Neuronal stem cell (in vitro differentiated cells): ENCODE measurements around the gene IGSF3.

Experiments
- DNase-seq: peaks from one replicate; pipeline ENCODE4 v3.0.0-alpha.2; 2013; ENCODE audit warnings: low spot score
- H2AFZ ChIP-seq: one replicate; pipeline ENCODE4 v1.6.1; 2013; ENCODE audit warnings: mild to moderate bottlenecking, low read length, inconsistent platforms
- H2AK5ac ChIP-seq: 2 replicates; pipeline ENCODE4 v1.6.1; 2013; ENCODE audit warnings: low read depth, mild to moderate bottlenecking, inconsistent platforms, low read length, moderate library complexity, mixed read lengths
- H2BK120ac ChIP-seq: 2 replicates; pipeline ENCODE4 v1.6.1; 2013; ENCODE audit warnings: low read depth, mild to moderate bottlenecking, inconsistent platforms, low read length, moderate library complexity, mixed read lengths
- H2BK12ac ChIP-seq: one replicate; pipeline ENCODE4 v1.6.1; 2013; ENCODE audit warnings: low read length, inconsistent platforms
- H2BK15ac ChIP-seq: 2 replicates; pipeline ENCODE4 v1.6.1; 2013; ENCODE audit warnings: mild to moderate bottlenecking, low read length, inconsistent platforms, mixed read lengths
- H2BK5ac ChIP-seq: one replicate; pipeline ENCODE4 v1.6.1; 2013; ENCODE audit warnings: inconsistent platforms, mild to moderate bottlenecking, low read length, moderate library complexity
- H3K14ac ChIP-seq: one replicate; pipeline ENCODE4 v1.6.1; 2013; ENCODE audit warnings: low read length, inconsistent platforms
- H3K18ac ChIP-seq: 2 replicates; pipeline ENCODE4 v1.6.1; 2013; ENCODE audit warnings: low read length, inconsistent platforms
- H3K23ac ChIP-seq: 2 replicates; pipeline ENCODE4 v1.6.1; 2013; ENCODE audit warnings: low read depth, mild to moderate bottlenecking, mixed read lengths, low read length, inconsistent platforms; ENCODE audit not compliant: poor library complexity
- H3K27ac ChIP-seq: replicated peaks from 3 replicates; pipeline ENCODE4 v1.5.1; 2013; ENCODE audit warnings: low read length, inconsistent platforms
- H3K27me3 ChIP-seq, 3 experiments: 2 replicates each; pipeline ENCODE4 v1.6.1; 2013; ENCODE audit warnings: low read length in 3 of 3, mild to moderate bottlenecking in 2 of 3, inconsistent platforms in 1 of 3, low read depth in 1 of 3, mixed read lengths in 1 of 3, moderate library complexity in 1 of 3; ENCODE audit not compliant: control insufficient read depth in 3 of 3, insufficient read depth in 3 of 3
- H3K36me3 ChIP-seq, 2 donors: replicated peaks in 1 of 2; 2 replicates each; pipeline ENCODE4 v1.6.1; 2013; ENCODE audit warnings: low read length in 2 of 2; ENCODE audit not compliant: control insufficient read depth in 2 of 2, insufficient read depth in 2 of 2
- H3K4ac ChIP-seq: 2 replicates; pipeline ENCODE4 v1.6.1; 2013; ENCODE audit warnings: inconsistent platforms, mild to moderate bottlenecking, low read length, moderate library complexity
- H3K4me1 ChIP-seq, 2 donors: 1 replicate in 1 of 2; 2 replicates in 1 of 2; pipeline ENCODE4 v1.6.1; 2013; ENCODE audit warnings: low read length in 2 of 2, low read depth in 1 of 2; ENCODE audit not compliant: control insufficient read depth in 2 of 2, insufficient read depth in 1 of 2
- H3K4me2 ChIP-seq: one replicate; pipeline ENCODE4 v1.6.1; 2013; ENCODE audit warnings: mild to moderate bottlenecking, low read length, inconsistent platforms; ENCODE audit not compliant: insufficient read depth, poor library complexity, severe bottlenecking
- H3K4me3 ChIP-seq, 2 donors: 2 replicates each; pipeline ENCODE4 v1.5.1; 2013; ENCODE audit warnings: low read length in 2 of 2, mild to moderate bottlenecking in 2 of 2, inconsistent platforms in 1 of 2, moderate library complexity in 1 of 2
- H3K79me1 ChIP-seq: one replicate; pipeline ENCODE4 v1.6.1; 2013; ENCODE audit warnings: low read depth, mild to moderate bottlenecking, inconsistent platforms, low read length, moderate library complexity
- H3K9ac ChIP-seq: one replicate; pipeline ENCODE4 v1.6.1; 2013; ENCODE audit warnings: mild to moderate bottlenecking, low read depth, low read length, inconsistent platforms; ENCODE audit not compliant: poor library complexity
- H3K9me3 ChIP-seq, 2 donors: replicated peaks in 1 of 2; 2 replicates each; pipeline versions ENCODE3 to v1.6.1; 2013; ENCODE audit warnings: low read length in 2 of 2, mild to moderate bottlenecking in 2 of 2, inconsistent platforms in 1 of 2, low read depth in 1 of 2, mixed read lengths in 1 of 2, moderate library complexity in 1 of 2; ENCODE audit not compliant: control insufficient read depth in 2 of 2, insufficient read depth in 1 of 2
- H4K8ac ChIP-seq: one replicate; pipeline ENCODE4 v1.6.1; 2013; ENCODE audit warnings: low read depth, mild to moderate bottlenecking, inconsistent platforms, low read length, moderate library complexity
- H4K91ac ChIP-seq: one replicate; pipeline ENCODE4 v1.6.1; 2013; ENCODE audit warnings: low read length, low read depth, mild to moderate bottlenecking, inconsistent platforms; ENCODE audit not compliant: poor library complexity
- WGBS, 2 donors: extraction: QIAGEN DNeasy Blood & Tissue Kit; methylation state at CpG; one replicate each; pipeline ENCODE4 v1.1.7; 2013; ENCODE audit warnings: missing lambda C conversion rate in 2 of 2, mixed read lengths in 1 of 2; ENCODE audit not compliant: insufficient read length in 2 of 2, insufficient replicate concordance in 1 of 2; ENCODE audit errors: extremely low coverage in 2 of 2; 5-methylcytosine and 5-hydroxymethylcytosine counted together

IGSF3 gene

GRCh38 chr1:116699605-116700004 is 32.1 kb upstream of the IGSF3 start:
- H3K79me1 ChIP-seq = no peaks in the 10 kb centered on the region
- no peak for DNase-seq
- H3K4me3 ChIP-seq = no peak overlapping the region
- H2BK12ac ChIP-seq = no peak overlapping the region
- H3K14ac ChIP-seq = no peak overlapping the region
- H2BK120ac ChIP-seq = no peak overlapping the region
- no peak overlapping the region for H4K91ac ChIP-seq
- H3K36me3 ChIP-seq = no peaks in the 10 kb centered on the region
- H3K4me1 ChIP-seq = peaks cover 0 to 2% of the 10 kb centered on the region in 2 donors
- no peak overlapping the region for H3K4me2 ChIP-seq
- no peak overlapping the region for H2BK5ac ChIP-seq
- no peaks in the 10 kb centered on the region for H3K9me3 ChIP-seq
- no peaks in the 10 kb centered on the region for H3K27me3 ChIP-seq
- no peak overlapping the region for H2BK15ac ChIP-seq
- no peak overlapping the region for H3K9ac ChIP-seq
- H2AFZ ChIP-seq = no peak overlapping the region
- H4K8ac ChIP-seq = no peak overlapping the region
- H3K23ac ChIP-seq = no peak overlapping the region
- no peak overlapping the region for H3K27ac ChIP-seq
- H3K4ac ChIP-seq = no peak overlapping the region
- no peak overlapping the region for H2AK5ac ChIP-seq
- H3K18ac ChIP-seq = no peak overlapping the region

- Histone ChIP-seq H3K79me1 (no peaks in the 10 kb centered on the region), H3K18ac (no peak overlapping the region), H3K4ac (no peak overlapping the region), H2BK12ac (no peak overlapping the region), H3K14ac (no peak overlapping the region), H3K36me3 (no peaks in the 10 kb centered on the region), H3K4me2 (no peak overlapping the region), H2BK5ac (no peak overlapping the region), H2AK5ac (no peak overlapping the region), H3K27ac (no peak overlapping the region), H2BK120ac (no peak overlapping the region), H2AFZ (no peak overlapping the region), H2BK15ac (no peak overlapping the region), H3K4me3 (no peak overlapping the region), H3K4me1 (peaks cover 0 to 2% of the 10 kb centered on the region in 2 donors), H4K91ac (no peak overlapping the region), H3K9me3 (no peaks in the 10 kb centered on the region), H4K8ac (no peak overlapping the region), H3K9ac (no peak overlapping the region), H3K23ac (no peak overlapping the region), H3K27me3 (no peaks in the 10 kb centered on the region)
- no CpG with 5 or more reads among the region's 2 CpGs for WGBS, 2 donors
- DNase-seq = no peak
Measured at GRCh38 chr1:116698244-116698595, 30.7 kb upstream of the IGSF3 start.

GRCh38 chr1:116697548-116698243 is 30.2 kb upstream of the IGSF3 start:
- Histone ChIP-seq H3K36me3 (no peaks in the 10 kb centered on the region), H3K79me1 (no peaks in the 10 kb centered on the region), H3K9me3 (no peaks in the 10 kb centered on the region), H2BK15ac (no peak overlapping the region), H3K4ac (no peak overlapping the region), H4K91ac (no peak overlapping the region), H3K23ac (no peak overlapping the region), H3K4me3 (no peak overlapping the region), H2BK12ac (no peak overlapping the region), H3K27ac (no peak overlapping the region), H3K4me2 (no peak overlapping the region), H3K4me1 (peaks cover 0 to 2% of the 10 kb centered on the region in 2 donors), H3K9ac (no peak overlapping the region), H2BK120ac (no peak overlapping the region), H4K8ac (no peak overlapping the region), H3K18ac (no peak overlapping the region), H3K14ac (no peak overlapping the region), H2AFZ (no peak overlapping the region), H2BK5ac (no peak overlapping the region), H3K27me3 (no peaks in the 10 kb centered on the region), H2AK5ac (no peak overlapping the region)
- no CpG with 5 or more reads among the region's 4 CpGs for WGBS, 2 donors
- no peak for DNase-seq

DNA sequence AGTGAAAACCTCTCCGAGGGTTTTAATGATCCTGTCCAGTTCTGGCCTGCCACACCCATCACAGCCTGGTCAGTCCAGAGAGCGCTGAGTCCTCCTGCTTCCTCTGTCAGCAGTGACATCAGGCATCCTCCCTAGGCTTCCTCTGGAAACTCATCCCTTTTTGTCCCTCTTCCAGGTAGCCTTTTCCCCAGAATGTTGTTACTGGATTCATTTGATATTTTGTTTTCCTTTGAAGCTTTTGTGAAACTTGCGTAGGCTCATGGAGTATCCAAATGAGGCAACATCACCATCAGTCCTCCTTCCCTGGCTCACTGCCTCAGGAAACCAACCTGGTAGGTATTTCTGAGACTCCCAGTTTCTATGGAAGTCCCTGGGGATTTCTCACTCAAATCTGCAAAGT is 27.0 kb upstream of the IGSF3 start:
- H3K9me3 ChIP-seq = no peaks in the 10 kb centered on the region
- no peak overlapping the region for H2BK12ac ChIP-seq
- H3K27me3 ChIP-seq = peaks cover 0 to 10% (median 0%) of the 10 kb centered on the region in 3 experiments
- H3K36me3 ChIP-seq = no peaks in the 10 kb centered on the region
- H3K23ac ChIP-seq = no peak overlapping the region
- H3K4me3 ChIP-seq = no peak overlapping the region
- H3K18ac ChIP-seq = no peak overlapping the region
- H3K14ac ChIP-seq = no peak overlapping the region
- H2BK5ac ChIP-seq = no peak overlapping the region
- H4K8ac ChIP-seq = no peak overlapping the region
- H2AK5ac ChIP-seq = no peak overlapping the region
- H2AFZ ChIP-seq = no peak overlapping the region
- no CpG with 5 or more reads among the region's 3 CpGs for WGBS, 2 donors
- no peak for DNase-seq
- H2BK15ac ChIP-seq = no peak overlapping the region
- no peaks in the 10 kb centered on the region for H3K79me1 ChIP-seq
- H3K4me1 ChIP-seq = peaks cover 0 to 9% of the 10 kb centered on the region in 2 donors
- H4K91ac ChIP-seq = no peak overlapping the region
- no peak overlapping the region for H3K4me2 ChIP-seq
- no peak overlapping the region for H3K27ac ChIP-seq
- no peak overlapping the region for H3K9ac ChIP-seq
- H3K4ac ChIP-seq = no peak overlapping the region
- no peak overlapping the region for H2BK120ac ChIP-seq
